BE2C (cell line): Measurements from ENCODE around the gene ECM1.

Experiments
- DNase-seq: peaks from one replicate; pipeline ENCODE4 v3.0.0-alpha.2; 2020
- H3K27me3 ChIP-seq: fragments of 250-450 bp; sonication (Bioruptor Pico); 2 replicates; pipeline ENCODE4 v1.5.1; 2020; ENCODE audit warnings: mild to moderate bottlenecking
- H3K36me3 ChIP-seq: fragments of 250-450 bp; sonication (Bioruptor Pico); 2 replicates; pipeline ENCODE4 v1.5.1; 2020; ENCODE audit warnings: mild to moderate bottlenecking
- H3K4me1 ChIP-seq: fragments of 250-450 bp; sonication (Bioruptor Pico); 2 replicates; pipeline ENCODE4 v1.5.1; 2020
- H3K4me3 ChIP-seq: 2 replicates; pipeline ENCODE4 v1.5.1; 2011; ENCODE audit warnings: low read depth, low read length
- H3K9me3 ChIP-seq: fragments of 250-450 bp; sonication (Bioruptor Pico); 2 replicates; pipeline ENCODE4 v1.5.1; 2020
- CTCF ChIP-seq: IDR thresholded peaks from 2 replicates; pipeline ENCODE4 v1.5.1; 2012; ENCODE audit warnings: mild to moderate bottlenecking, low read depth, low read length

Gene ECM1

GRCh38 chr1:150484431-150484830 lies 23.5 kb upstream of the ECM1 start:
- H3K4me1 ChIP-seq = no peaks in the 10 kb centered on the region
- H3K4me3 ChIP-seq = no peak overlapping the region
- no peak for TF ChIP-seq CTCF
- no peaks in the 10 kb centered on the region for H3K27me3 ChIP-seq
- H3K9me3 ChIP-seq = no peaks in the 10 kb centered on the region
- DNase-seq = no peak
- H3K36me3 ChIP-seq = no peaks in the 10 kb centered on the region

- DNase-seq = no peak
- no peaks in the 10 kb centered on the region for H3K4me1 ChIP-seq
- H3K4me3 ChIP-seq = no peak overlapping the region
- H3K9me3 ChIP-seq = no peaks in the 10 kb centered on the region
- H3K27me3 ChIP-seq = no peaks in the 10 kb centered on the region
- TF ChIP-seq CTCF = peak; percentile 49
- no peaks in the 10 kb centered on the region; the same call in 1 of the 2 replicates for H3K36me3 ChIP-seq
These were observed 23.0 kb upstream of the ECM1 start for GRCh38 chr1:150484861-150485260.

DNA sequence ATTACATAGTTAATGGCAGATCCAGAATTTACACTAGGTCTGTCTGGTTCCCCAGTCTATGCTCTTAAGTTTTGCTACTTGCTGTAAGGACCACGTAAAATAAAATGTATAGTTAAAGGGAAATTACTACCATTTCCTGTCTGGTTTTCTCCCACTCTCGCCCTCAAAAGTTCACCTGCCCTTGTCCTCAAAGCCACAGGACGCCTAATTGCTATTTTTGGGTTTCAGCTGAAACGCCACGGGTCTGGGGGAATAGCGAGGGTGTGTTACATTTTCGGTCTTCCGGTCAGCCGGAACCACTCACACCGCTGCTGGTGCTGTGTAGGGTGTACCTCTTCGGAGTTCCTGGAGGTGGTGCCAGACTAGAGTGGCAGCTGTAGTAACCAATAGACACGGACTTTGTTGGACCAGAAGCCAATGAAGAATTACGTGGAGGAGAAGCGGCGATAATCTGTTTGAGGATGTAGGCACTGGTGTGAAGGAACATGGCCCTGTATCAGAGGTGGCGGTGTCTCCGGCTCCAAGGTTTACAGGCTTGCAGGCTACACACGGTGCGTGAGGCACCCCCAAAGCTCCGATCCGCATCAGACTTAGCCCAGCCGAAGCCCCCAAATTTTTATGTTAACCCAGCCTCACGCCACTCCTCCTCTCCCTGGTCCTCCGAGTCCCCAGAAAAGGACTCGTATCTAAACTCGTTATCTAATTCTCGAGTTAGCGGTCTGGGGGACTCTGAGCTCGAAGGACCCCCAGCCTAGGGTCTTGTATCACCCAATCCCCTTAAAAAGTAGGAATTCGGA lies 20.7 kb upstream of the ECM1 start, which contains the start of gene TARS2:
Gene TARS2, plus strand, starts transcription at position 454 of the 797 bp plus-strand sequence. Its CDS starts 32 bp downstream, at position 486.
- Histone ChIP-seq H3K4me3 (peak within 1 kb of the TSS; percentile 85), H3K27me3 (no peaks in the 10 kb centered on the region)
- peak; percentile 12; the same call in 1 of the 2 replicates for TF ChIP-seq CTCF

DNA sequence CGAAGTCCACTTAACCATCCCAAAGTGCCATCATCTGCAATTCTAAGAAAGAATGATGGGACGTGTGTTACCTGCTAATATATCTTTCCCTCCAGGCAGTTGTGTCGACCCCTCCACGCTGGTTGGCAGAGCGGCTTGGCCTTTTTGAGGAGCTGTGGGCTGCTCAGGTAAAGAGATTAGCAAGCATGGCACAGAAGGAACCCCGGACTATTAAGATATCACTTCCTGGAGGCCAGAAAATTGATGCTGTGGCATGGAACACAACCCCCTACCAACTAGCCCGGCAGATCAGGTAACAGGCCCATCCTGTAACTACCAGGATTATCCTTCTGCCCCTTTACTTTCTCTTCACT lies 20.2 kb upstream of the ECM1 start:
- Histone ChIP-seq H3K4me1 (no peaks in the 10 kb centered on the region), H3K36me3 (peaks cover 8% of the 10 kb centered on the region; the same call in 1 of the 2 replicates), H3K4me3 (peak overlapping the region; percentile 85), H3K9me3 (no peaks in the 10 kb centered on the region), H3K27me3 (no peaks in the 10 kb centered on the region)
- no peak for TF ChIP-seq CTCF
- no peak for DNase-seq

More for the DNA sequence above, 20.7 kb upstream of the ECM1 start, which contains the start of gene TARS2:
- Histone ChIP-seq H3K36me3 (peaks cover 5% of the 10 kb centered on the region; the same call in 1 of the 2 replicates), H3K9me3 (no peaks in the 10 kb centered on the region), H3K4me1 (no peaks in the 10 kb centered on the region)
- peak; percentile 96 for DNase-seq

DNA sequence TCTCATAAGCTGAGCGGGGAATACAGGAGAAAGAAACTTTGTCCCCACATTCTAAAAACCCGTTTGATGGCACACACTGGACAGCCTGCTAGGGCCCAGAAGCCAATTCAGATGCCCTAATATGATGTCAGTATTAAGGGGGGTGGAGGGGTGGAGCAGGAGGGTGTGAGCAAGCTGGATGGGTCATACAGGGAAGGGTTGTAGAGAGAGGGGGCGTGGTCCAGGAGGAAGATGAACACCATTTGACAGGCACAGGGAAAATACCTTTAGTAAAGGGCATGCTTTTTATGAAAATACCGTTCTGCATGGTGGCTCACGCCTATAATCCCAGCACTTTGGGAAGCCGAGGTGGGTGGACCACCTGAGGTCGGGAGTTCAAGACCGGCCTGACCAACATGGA lies 14.7 kb upstream of the ECM1 start:
- Histone ChIP-seq H3K4me3 (no peak overlapping the region), H3K36me3 (peaks cover 17% of the 10 kb centered on the region), H3K9me3 (no peaks in the 10 kb centered on the region), H3K4me1 (no peaks in the 10 kb centered on the region), H3K27me3 (no peaks in the 10 kb centered on the region)
- no peak for DNase-seq
- no peak for TF ChIP-seq CTCF

DNA sequence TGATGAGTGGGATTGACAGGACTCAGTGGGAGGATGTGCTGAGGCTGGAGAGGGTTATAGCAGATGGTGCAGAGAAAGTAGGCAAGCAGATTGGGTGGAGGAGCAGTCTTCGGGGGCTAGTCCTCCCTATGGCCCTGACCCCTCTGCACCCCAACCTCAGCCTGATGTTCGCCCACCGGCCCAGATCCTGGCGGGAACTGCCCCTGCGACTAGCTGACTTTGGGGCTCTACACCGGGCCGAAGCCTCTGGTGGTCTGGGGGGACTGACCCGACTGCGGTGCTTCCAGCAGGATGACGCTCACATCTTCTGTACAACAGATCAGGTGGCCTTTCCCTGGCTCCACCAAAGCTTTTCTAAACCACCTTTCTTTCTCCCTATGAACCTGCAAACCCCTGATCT lies 9.6 kb upstream of the ECM1 start:
- no peak for DNase-seq
- Histone ChIP-seq H3K4me3 (no peak overlapping the region), H3K27me3 (no peaks in the 10 kb centered on the region), H3K9me3 (no peaks in the 10 kb centered on the region), H3K4me1 (no peaks in the 10 kb centered on the region), H3K36me3 (peaks cover 19% of the 10 kb centered on the region)
- no peak for TF ChIP-seq CTCF
